D721Med (cell line): ENCODE measurements around the gene LSR.
"Not testable (repeated sequence)": the region's sequence is repeated elsewhere in the genome, so short reads cannot be mapped to it uniquely, and the experiment has no call there.

ENCODE experiments used
- DNase-seq: peaks from one replicate; pipeline ENCODE4 v3.0.0; 2011; ENCODE audit warnings: low spot score; ENCODE audit not compliant: insufficient read length
- FAIRE-seq: peaks from 2 replicates; lab custom pipeline; 2011; peaks lifted over from hg19 to GRCh38; lab: Jason Lieb, UNC
- CTCF ChIP-seq: IDR thresholded peaks from 2 replicates; pipeline ENCODE4 v1.5.1; 2012; ENCODE audit warnings: mild to moderate bottlenecking, control low read depth; ENCODE audit not compliant: insufficient read depth; ENCODE audit errors: missing control alignments

Gene LSR

GRCh38 chr19:35220315-35220921 is 28.4 kb upstream of the LSR start:
- no peak for TF ChIP-seq CTCF
- no peak for DNase-seq
- no peak for FAIRE-seq

GRCh38 chr19:35220973-35221590 is 27.7 kb upstream of the LSR start:
- not testable (repeated sequence) for DNase-seq

GRCh38 chr19:35222373-35223015 is 26.3 kb upstream of the LSR start:
- no peak for FAIRE-seq
- no peak for TF ChIP-seq CTCF
- no peak for DNase-seq

More at GRCh38 chr19:35220973-35221590, 27.7 kb upstream of the LSR start:
- not testable (repeated sequence) for FAIRE-seq

GRCh38 chr19:35223084-35223790 is 25.6 kb upstream of the LSR start:
- TF ChIP-seq CTCF: no peak
- no peak for DNase-seq
- no peak for FAIRE-seq

- no peak for DNase-seq
- TF ChIP-seq CTCF: no peak
- no peak for FAIRE-seq
Measured at GRCh38 chr19:35223862-35224505, 24.8 kb upstream of the LSR start.

GRCh38 chr19:35224681-35225571 is 23.9 kb upstream of the LSR start:
- TF ChIP-seq CTCF: no peak
- DNase-seq (no peak), FAIRE-seq (no peak)

- DNase-seq (no peak), FAIRE-seq (no peak)
- no peak for TF ChIP-seq CTCF
Measured at GRCh38 chr19:35225951-35226350, 22.9 kb upstream of the LSR start.
